ENCODE measurements around the gene TMOD4. TPM values are rescaled to one million over a fixed set of nuclear protein-coding genes. Genes with fewer than 3 reads are reported as not detected.
A peak's percentile ranks its signal among the peaks of the same experiment; 100 is the strongest.

The TMOD4 gene
- total and polyA plus RNA-seq, 9 of the 15 experiments (the other 6 are each of a cell fraction or from before 2014, with no cell fraction given), result 0.18 to 1.8 (median 1.1) TPM; not detected in 1

DNA sequence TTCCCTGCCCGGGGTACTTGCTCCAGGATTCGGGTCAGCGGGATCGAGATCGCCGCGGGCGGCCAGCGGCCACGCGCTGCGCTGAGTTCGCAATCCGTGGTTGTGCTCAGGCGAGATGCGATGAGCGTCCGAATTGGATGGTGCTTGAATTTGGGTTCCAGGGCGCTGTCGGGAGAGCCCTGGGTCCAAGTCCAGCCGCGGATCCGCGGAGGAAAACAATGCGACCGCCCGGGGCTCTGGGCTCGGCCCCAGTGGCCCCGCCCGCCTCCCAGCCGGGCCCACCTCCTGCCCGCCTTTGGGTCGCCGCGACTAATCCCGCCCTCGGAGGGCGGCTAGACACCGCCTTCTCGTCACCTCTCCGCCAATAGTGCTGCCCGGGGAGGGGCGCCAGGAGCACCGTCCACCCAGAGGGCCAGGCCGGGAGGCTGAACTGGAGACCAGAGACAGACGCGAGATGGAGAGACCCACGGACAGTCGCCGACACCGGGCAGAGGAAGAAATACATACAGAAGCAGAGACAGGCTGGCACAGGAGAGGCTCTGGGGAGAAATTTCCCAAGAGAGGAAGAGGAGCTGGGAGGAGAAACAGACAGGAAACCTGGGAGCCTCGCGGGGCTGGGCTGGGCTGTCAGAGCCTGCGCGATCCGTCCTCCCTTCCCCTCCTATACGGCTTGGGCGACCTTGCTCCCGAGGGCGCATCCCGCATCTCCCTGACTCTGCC, 29.2 kb downstream of the TMOD4 start, which contains the start of gene SEMA6C (continued):
- TF ChIP-seq, protein P1, sequence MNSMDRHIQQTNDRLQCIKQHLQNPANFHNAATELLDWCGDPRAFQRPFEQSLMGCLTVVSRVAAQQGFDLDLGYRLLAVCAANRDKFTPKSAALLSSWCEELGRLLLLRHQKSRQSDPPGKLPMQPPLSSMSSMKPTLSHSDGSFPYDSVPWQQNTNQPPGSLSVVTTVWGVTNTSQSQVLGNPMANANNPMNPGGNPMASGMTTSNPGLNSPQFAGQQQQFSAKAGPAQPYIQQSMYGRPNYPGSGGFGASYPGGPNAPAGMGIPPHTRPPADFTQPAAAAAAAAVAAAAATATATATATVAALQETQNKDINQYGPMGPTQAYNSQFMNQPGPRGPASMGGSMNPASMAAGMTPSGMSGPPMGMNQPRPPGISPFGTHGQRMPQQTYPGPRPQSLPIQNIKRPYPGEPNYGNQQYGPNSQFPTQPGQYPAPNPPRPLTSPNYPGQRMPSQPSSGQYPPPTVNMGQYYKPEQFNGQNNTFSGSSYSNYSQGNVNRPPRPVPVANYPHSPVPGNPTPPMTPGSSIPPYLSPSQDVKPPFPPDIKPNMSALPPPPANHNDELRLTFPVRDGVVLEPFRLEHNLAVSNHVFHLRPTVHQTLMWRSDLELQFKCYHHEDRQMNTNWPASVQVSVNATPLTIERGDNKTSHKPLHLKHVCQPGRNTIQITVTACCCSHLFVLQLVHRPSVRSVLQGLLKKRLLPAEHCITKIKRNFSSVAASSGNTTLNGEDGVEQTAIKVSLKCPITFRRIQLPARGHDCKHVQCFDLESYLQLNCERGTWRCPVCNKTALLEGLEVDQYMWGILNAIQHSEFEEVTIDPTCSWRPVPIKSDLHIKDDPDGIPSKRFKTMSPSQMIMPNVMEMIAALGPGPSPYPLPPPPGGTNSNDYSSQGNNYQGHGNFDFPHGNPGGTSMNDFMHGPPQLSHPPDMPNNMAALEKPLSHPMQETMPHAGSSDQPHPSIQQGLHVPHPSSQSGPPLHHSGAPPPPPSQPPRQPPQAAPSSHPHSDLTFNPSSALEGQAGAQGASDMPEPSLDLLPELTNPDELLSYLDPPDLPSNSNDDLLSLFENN (IDR thresholded peaks at IDR 0.05; ENCODE audit: low read depth in 2 of 2, low read length in 2 of 2), result no peak
- TF ChIP-seq ILF3 (IDR thresholded peaks at IDR 0.05; ENCODE audit: borderline replicate concordance) (no peak), KLF1 (tag; IDR thresholded peaks at IDR 0.05) (no peak), EWSR1 (IDR thresholded peaks at IDR 0.05; ENCODE audit: borderline replicate concordance, low read depth, partially characterized antibody) (no peak), TFAP4 (CRISPR knock-in tag; IDR thresholded peaks at IDR 0.05; ENCODE audit: borderline replicate concordance) (peak; percentile 76), ZNF77 (CRISPR knock-in tag; IDR thresholded peaks at IDR 0.05) (no peak), SRSF1 (IDR thresholded peaks at IDR 0.05; ENCODE audit: low read depth, low read length) (no peak), ZNF785 (CRISPR knock-in tag; IDR thresholded peaks at IDR 0.05) (no peak), CBX8 (IDR thresholded peaks at IDR 0.05; ENCODE audit: borderline replicate concordance, extremely low read depth, low read depth, low read length, poor library complexity, severe bottlenecking) (no peak), HNRNPK (IDR thresholded peaks at IDR 0.05; ENCODE audit: low read depth, low read length, poor library complexity, severe bottlenecking) (no peak), NR4A1 (CRISPR knock-in tag; IDR thresholded peaks at IDR 0.05) (no peak), NR4A1 (tag; IDR thresholded peaks at IDR 0.05) (no peak), TRIM24 (IDR thresholded peaks at IDR 0.05) (no peak), XRCC5 (IDR thresholded peaks at IDR 0.05; ENCODE audit: low read depth, low read length) (no peak), ZNF75A (CRISPR knock-in tag; IDR thresholded peaks at IDR 0.05) (no peak), ZNF347 (CRISPR knock-in tag; IDR thresholded peaks at IDR 0.05; ENCODE audit: low read depth) (no peak), SIN3A (IDR thresholded peaks at IDR 0.05; ENCODE audit: borderline replicate concordance in 2 of 2, control insufficient read depth in 1 of 2, low read depth in 2 of 2, low read length in 2 of 2) (no peak; a peak in 2 of 4 replicates), ZNF79 (CRISPR knock-in tag; IDR thresholded peaks at IDR 0.05; ENCODE audit: low read depth) (no peak), ESRRA (IDR thresholded peaks at IDR 0.05; ENCODE audit: borderline replicate concordance, low read depth) (no peak), ELK3 (CRISPR knock-in tag; IDR thresholded peaks at IDR 0.05) (no peak)
- TF ChIP-seq, protein P2, sequence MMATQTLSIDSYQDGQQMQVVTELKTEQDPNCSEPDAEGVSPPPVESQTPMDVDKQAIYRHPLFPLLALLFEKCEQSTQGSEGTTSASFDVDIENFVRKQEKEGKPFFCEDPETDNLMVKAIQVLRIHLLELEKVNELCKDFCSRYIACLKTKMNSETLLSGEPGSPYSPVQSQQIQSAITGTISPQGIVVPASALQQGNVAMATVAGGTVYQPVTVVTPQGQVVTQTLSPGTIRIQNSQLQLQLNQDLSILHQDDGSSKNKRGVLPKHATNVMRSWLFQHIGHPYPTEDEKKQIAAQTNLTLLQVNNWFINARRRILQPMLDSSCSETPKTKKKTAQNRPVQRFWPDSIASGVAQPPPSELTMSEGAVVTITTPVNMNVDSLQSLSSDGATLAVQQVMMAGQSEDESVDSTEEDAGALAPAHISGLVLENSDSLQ (IDR thresholded peaks at IDR 0.05), result peak; percentile 42; the same call in 1 of the 2 replicates
